A549 (cell line): ENCODE results near the gene AKR1C8. TPM values are rescaled to one million over a fixed set of nuclear protein-coding genes. Genes with fewer than 3 reads are reported as not detected.

Experiments used
- ATAC-seq, 2 experiments: fragments of 200-7000 bp in 1 of 2; fragments of >200 bp in 1 of 2; cut with Nextera tagmentation in 1 of 2; cut with Tn5 transposase in 1 of 2; 3 replicates each; pipeline versions ENCODE4 v1.8.0 to v1.9.1; 2018 to 2020; ENCODE audit warnings: mild to moderate bottlenecking in 1 of 2, moderate library complexity in 1 of 2
- CTCF ChIA-PET: fragments of 300-600 bp; sonication (Branson Sonifier 250); formaldehyde crosslinking; extraction: SDS; loops from one replicate; lab custom pipeline; 2021; ENCODE audit warnings: antibody characterized with exemption, inconsistent platforms; lab: Yijun Ruan, JAX
- POLR2A ChIA-PET: fragments of 350-600 bp; formaldehyde crosslinking; extraction: SDS; loops from one replicate; lab custom pipeline; 2021; ENCODE audit warnings: antibody characterized with exemption, inconsistent platforms; lab: Yijun Ruan, JAX
- DNase-seq, 2 experiments: peaks; one replicate each; pipeline versions ENCODE4 v3.0.0 to v3.0.0-alpha.2; 2011 to 2016; ENCODE audit warnings: low read depth in 1 of 2, low spot score in 1 of 2
- FAIRE-seq: peaks from 2 replicates; lab custom pipeline; 2011; peaks lifted over from hg19 to GRCh38; lab: Jason Lieb, UNC
- H3K27ac ChIP-seq, 2 experiments: fragments of >200 bp; sonication (Bioruptor Twin); formaldehyde crosslinking; 3 replicates each; pipeline ENCODE4 v1.5.1; 2016 to 2017
- H3K4me1 ChIP-seq: fragments of >200 bp; sonication (Bioruptor Twin); formaldehyde crosslinking; 3 replicates; pipeline ENCODE4 v1.6.1; 2016
- H3K4me2 ChIP-seq: fragments of >200 bp; sonication (Bioruptor Twin); formaldehyde crosslinking; 3 replicates; pipeline ENCODE4 v1.6.1; 2016
- H3K4me3 ChIP-seq: fragments of >200 bp; sonication (Bioruptor Twin); formaldehyde crosslinking; 3 replicates; pipeline ENCODE4 v1.5.1; 2016
- H3K9me3 ChIP-seq: fragments of >200 bp; sonication (Bioruptor Twin); formaldehyde crosslinking; 3 replicates; pipeline ENCODE4 v1.6.1; 2016
- CBX2 ChIP-seq: fragments of 200-600 bp; sonication (generic); IDR thresholded peaks from 2 replicates; pipeline ENCODE4 v1.6.1; 2016; ENCODE audit warnings: low read depth, mild to moderate bottlenecking, borderline replicate concordance
- CBX8 ChIP-seq: fragments of 200-600 bp; sonication (generic); IDR thresholded peaks from 2 replicates; pipeline ENCODE4 v1.6.1; 2016
- CHD4 ChIP-seq: fragments of 200-600 bp; sonication (generic); IDR thresholded peaks from 2 replicates; pipeline ENCODE4 v1.6.1; 2016; ENCODE audit warnings: antibody characterized with exemption, mild to moderate bottlenecking, borderline replicate concordance
- EHF ChIP-seq: fragments of 250-450 bp; sonication (Bioruptor Pico); IDR thresholded peaks from 2 replicates; pipeline ENCODE4 v1.5.0; 2020; ENCODE audit warnings: mild to moderate bottlenecking
- FOSL2 ChIP-seq, 2 experiments: fragments of 450-650 bp in 1 of 2; fragments of >200 bp in 1 of 2; sonication (Bioruptor Twin) in 1 of 2; formaldehyde crosslinking; IDR thresholded peaks; 2 replicates each; pipeline versions ENCODE4 v1.5.0 to v1.6.1; 2016 to 2020; ENCODE audit warnings: mild to moderate bottlenecking in 1 of 2, moderate library complexity in 1 of 2
- FOXS1 ChIP-seq: fragments of 250-450 bp; sonication (Bioruptor Pico); IDR thresholded peaks from 2 replicates; pipeline ENCODE4 v1.5.0; 2020; ENCODE audit warnings: mild to moderate bottlenecking, moderate library complexity
- GATA3 ChIP-seq: IDR thresholded peaks from 2 replicates; pipeline ENCODE4 v1.6.1; 2012; ENCODE audit warnings: borderline replicate concordance
- HOXB13 ChIP-seq: fragments of 250-450 bp; sonication (Bioruptor Pico); IDR thresholded peaks from 2 replicates; pipeline ENCODE4 v1.5.0; 2020; ENCODE audit warnings: low read depth, mild to moderate bottlenecking, moderate library complexity
- HOXB5 ChIP-seq: fragments of 250-450 bp; sonication (Bioruptor Pico); IDR thresholded peaks from 2 replicates; pipeline ENCODE4 v1.5.0; 2020; ENCODE audit warnings: mild to moderate bottlenecking, moderate library complexity
- KDM5A ChIP-seq: fragments of 200-600 bp; sonication (generic); IDR thresholded peaks from 2 replicates; pipeline ENCODE4 v1.6.1; 2016; ENCODE audit warnings: antibody characterized with exemption, mild to moderate bottlenecking
- MYC ChIP-seq: IDR thresholded peaks from 2 replicates; pipeline ENCODE4 v1.6.1; 2012; ENCODE audit warnings: mild to moderate bottlenecking, inconsistent platforms, low read length, improper control_type of control experiment, borderline replicate concordance
- NR3C1 ChIP-seq: fragments of >200 bp; sonication (Bioruptor Twin); formaldehyde crosslinking; IDR thresholded peaks from 3 replicates; pipeline ENCODE4 v1.6.1; 2017
- PHF8 ChIP-seq: fragments of 200-600 bp; sonication (generic); IDR thresholded peaks from 2 replicates; pipeline ENCODE4 v1.6.1; 2016; ENCODE audit warnings: low read depth, mild to moderate bottlenecking, antibody characterized with exemption, moderate library complexity, borderline replicate concordance
- POLR2A ChIP-seq: IDR thresholded peaks from 2 replicates; pipeline ENCODE4 v1.6.1; 2012; ENCODE audit warnings: mild to moderate bottlenecking, low read length
- POLR2AphosphoS2 ChIP-seq: conservative IDR thresholded peaks from 2 replicates; pipeline ENCODE4 v1.6.1; 2012; ENCODE audit warnings: low read length, improper control_type of control experiment, inconsistent platforms
- RAD21 ChIP-seq, 2 experiments: fragments of >200 bp in 1 of 2; sonication (Bioruptor Twin) in 1 of 2; formaldehyde crosslinking in 1 of 2; IDR thresholded peaks in 1 of 2; conservative IDR thresholded peaks in 1 of 2; 2 replicates in 1 of 2; 3 replicates in 1 of 2; pipeline ENCODE4 v1.6.1; 2012 to 2018; ENCODE audit warnings: inconsistent platforms in 1 of 2
- TFCP2L1 ChIP-seq: fragments of 250-450 bp; sonication (Bioruptor Pico); IDR thresholded peaks from 2 replicates; pipeline ENCODE4 v1.5.0; 2021; ENCODE audit warnings: mild to moderate bottlenecking
- TP53 ChIP-seq: fragments of 250-450 bp; sonication (Bioruptor Pico); IDR thresholded peaks from 2 replicates; pipeline ENCODE4 v1.5.0; 2021; ENCODE audit warnings: mild to moderate bottlenecking, moderate library complexity
- ZSCAN20 ChIP-seq: fragments of 250-450 bp; sonication (Bioruptor Pico); IDR thresholded peaks from 2 replicates; pipeline ENCODE4 v1.8.0; 2022; ENCODE audit warnings: mild to moderate bottlenecking, moderate library complexity
- WGBS: methylation state at CpG from one replicate; pipeline ENCODE4 v1.1.6; 2017; ENCODE audit errors: missing lambda C conversion rate; 5-methylcytosine and 5-hydroxymethylcytosine counted together
- polyA plus RNA-seq, 4 experiments: library from polyadenylated mRNA; depleted of rRNA in 3 of 4; stranded (reverse); fragments of >200 nt; fragmentation: RNase III in 1 of 4; extraction: RNeasy Plus Mini Kit Qiagen cat#74134 plus additional on column Dnase treatment in 1 of 4; gene quantifications; 2 replicates in 3 of 4; 3 replicates in 1 of 4; pipeline ENCODE4 v1.2.3, GENCODE V29; 2011 to 2017
- TF ChIP-seq, protein P1 (sequence below): fragments of 200-600 bp; sonication (generic); IDR thresholded peaks from 2 replicates; pipeline ENCODE4 v1.6.1; 2016; ENCODE audit warnings: antibody characterized with exemption, mild to moderate bottlenecking, moderate library complexity
- TF ChIP-seq, protein P2 (sequence below): IDR thresholded peaks from 2 replicates; pipeline ENCODE4 v1.6.1; 2012; ENCODE audit warnings: low read depth, borderline replicate concordance
- TF ChIP-seq, protein P3 (sequence below): fragments of 250-450 bp; sonication (Bioruptor Pico); IDR thresholded peaks from 2 replicates; pipeline ENCODE4 v1.5.0; 2021; ENCODE audit warnings: mild to moderate bottlenecking, moderate library complexity, borderline replicate concordance
- TF ChIP-seq, protein P4 (sequence below): fragments of 150-350 bp; IDR thresholded peaks from 2 replicates; pipeline ENCODE4 v1.6.1; 2014; ENCODE audit warnings: low read depth, mild to moderate bottlenecking, low read length
- TF ChIP-seq, protein P5 (sequence below): fragments of 450-650 bp; IDR thresholded peaks from 2 replicates; pipeline ENCODE4 v1.6.1; 2014; ENCODE audit warnings: antibody characterized with exemption

The AKR1C8 gene
- polyA plus RNA-seq, 2 of the 4 experiments (the other 2 are of a cell fraction), result 0.10 to 0.62 TPM

DNA sequence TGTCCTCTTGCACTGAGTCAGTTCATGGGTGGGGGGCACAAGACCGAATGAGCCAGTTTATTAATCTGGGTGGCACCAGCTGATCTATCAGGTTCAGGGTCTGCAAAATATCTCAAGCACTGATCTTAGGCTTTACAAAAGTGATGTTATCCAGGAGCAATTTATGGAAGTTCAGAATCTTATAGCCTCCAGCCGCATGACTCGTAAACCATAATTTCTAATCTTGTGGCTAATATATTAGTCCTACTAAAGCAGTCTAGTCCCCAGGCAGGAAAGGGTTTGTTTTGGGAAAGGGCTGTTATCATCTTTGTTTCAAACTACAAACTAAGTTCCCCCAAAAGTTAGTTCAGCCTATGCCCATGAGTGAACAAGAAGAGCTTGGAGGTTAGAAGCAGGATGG lies 33.9 kb downstream of the AKR1C8 start:
- 95% methylated on average over 3 of the region's 3 CpGs for WGBS
- TF ChIP-seq, protein P1, sequence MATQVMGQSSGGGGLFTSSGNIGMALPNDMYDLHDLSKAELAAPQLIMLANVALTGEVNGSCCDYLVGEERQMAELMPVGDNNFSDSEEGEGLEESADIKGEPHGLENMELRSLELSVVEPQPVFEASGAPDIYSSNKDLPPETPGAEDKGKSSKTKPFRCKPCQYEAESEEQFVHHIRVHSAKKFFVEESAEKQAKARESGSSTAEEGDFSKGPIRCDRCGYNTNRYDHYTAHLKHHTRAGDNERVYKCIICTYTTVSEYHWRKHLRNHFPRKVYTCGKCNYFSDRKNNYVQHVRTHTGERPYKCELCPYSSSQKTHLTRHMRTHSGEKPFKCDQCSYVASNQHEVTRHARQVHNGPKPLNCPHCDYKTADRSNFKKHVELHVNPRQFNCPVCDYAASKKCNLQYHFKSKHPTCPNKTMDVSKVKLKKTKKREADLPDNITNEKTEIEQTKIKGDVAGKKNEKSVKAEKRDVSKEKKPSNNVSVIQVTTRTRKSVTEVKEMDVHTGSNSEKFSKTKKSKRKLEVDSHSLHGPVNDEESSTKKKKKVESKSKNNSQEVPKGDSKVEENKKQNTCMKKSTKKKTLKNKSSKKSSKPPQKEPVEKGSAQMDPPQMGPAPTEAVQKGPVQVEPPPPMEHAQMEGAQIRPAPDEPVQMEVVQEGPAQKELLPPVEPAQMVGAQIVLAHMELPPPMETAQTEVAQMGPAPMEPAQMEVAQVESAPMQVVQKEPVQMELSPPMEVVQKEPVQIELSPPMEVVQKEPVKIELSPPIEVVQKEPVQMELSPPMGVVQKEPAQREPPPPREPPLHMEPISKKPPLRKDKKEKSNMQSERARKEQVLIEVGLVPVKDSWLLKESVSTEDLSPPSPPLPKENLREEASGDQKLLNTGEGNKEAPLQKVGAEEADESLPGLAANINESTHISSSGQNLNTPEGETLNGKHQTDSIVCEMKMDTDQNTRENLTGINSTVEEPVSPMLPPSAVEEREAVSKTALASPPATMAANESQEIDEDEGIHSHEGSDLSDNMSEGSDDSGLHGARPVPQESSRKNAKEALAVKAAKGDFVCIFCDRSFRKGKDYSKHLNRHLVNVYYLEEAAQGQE, result no peak
- TF ChIP-seq CBX8, result no peak
- TF ChIP-seq CHD4, result no peak
- TF ChIP-seq, all 56 proteins: peak for 0
- peak overlapping the region; percentile 24 to 70; a peak in 5 of 6 replicates for H3K27ac ChIP-seq
- ChIA-PET POLR2A (no interaction called here), CTCF (no interaction called here)
- peaks cover 42% of the 10 kb centered on the region; the same call in 2 of the 3 replicates for H3K9me3 ChIP-seq
- peaks cover 38% of the 10 kb centered on the region for H3K4me1 ChIP-seq
- FAIRE-seq (no peak), DNase-seq (no peak), ATAC-seq (no peak)
- H3K4me3 ChIP-seq, result no peak overlapping the region
- no peak overlapping the region for H3K4me2 ChIP-seq

DNA sequence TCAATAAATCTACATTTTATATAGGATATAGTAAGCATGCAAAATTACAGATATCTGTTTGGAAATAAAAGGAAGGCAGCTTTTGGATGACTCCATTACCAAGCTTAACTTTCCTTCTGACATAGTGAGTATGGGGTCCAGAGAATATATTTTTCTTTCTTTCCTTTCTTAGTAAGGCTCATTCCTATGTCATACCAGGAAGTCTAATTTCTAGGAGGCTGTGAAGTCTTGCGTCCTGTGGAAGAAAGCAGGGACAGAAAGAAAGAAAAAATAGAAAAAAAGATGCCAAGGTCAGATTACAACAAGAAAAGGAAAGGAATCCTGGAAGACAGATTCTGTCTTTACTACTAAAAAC lies 36.3 kb downstream of the AKR1C8 start:
- H3K27ac ChIP-seq, result peak overlapping the region; percentile 95 to 99
- 0 out of 5 replicates have a peak, but pooled peaks of 1 of the 2 experiments have one; percentile 1 for TF ChIP-seq RAD21 (conservative IDR thresholded peaks at IDR 0.05 in 1 of 2, IDR thresholded peaks at IDR 0.05 in 1 of 2)
- no peak for TF ChIP-seq KDM5A
- H3K4me3 ChIP-seq, result no peak overlapping the region
- DNase-seq, result peak; percentile 6 to 69
- WGBS, result 6% methylated on average over 1 of the region's 1 CpG
- H3K9me3 ChIP-seq, result peaks cover 41% of the 10 kb centered on the region; the same call in 2 of the 3 replicates
- peak overlapping the region; percentile 72 for H3K4me2 ChIP-seq
- CTCF ChIA-PET, result interaction anchor here (1.4 kb wide), 1 partner anchor 40 kb away, joined by 3 read pairs; no protein-coding TSS in a partner anchor
- FAIRE-seq, result peak; percentile 84
- peaks cover 38% of the 10 kb centered on the region for H3K4me1 ChIP-seq
- peak; percentile 26 to 52; a peak in 3 of 6 replicates for ATAC-seq
- POLR2A ChIA-PET, result no interaction called here

DNA sequence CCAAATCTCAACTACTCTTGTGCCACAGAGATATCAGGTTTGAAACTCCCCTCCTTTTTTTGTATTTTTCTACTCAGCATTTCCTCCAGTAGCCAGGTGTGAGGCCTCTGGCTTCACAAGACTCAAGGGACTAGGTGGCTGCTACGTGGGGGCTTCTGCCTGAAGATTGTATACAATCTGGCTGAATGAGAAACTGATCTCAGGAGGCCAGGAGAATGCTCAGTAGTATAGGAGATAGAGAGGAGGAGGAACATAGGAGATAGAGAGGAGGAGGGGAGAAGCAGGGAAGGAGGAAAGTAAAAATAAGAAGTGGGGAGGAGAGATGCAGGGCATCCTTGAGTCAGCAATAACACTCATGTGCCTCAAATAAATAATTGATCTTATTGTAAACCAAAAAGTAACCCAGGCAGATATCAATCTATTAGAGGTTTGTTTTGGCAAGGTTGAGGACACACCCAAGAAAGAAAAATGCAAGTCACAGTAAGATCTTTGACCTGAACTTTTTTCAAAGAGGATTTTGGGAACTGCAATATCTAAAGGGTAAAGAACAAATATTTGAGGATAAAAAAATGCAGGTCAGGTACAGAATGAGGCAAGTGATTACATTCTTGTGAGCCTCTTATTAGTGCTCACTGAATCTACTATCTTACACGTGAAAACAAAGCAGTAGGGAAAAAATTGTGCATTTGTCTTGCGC lies 36.8 kb downstream of the AKR1C8 start:
- ChIA-PET POLR2A (no interaction called here), CTCF (no interaction called here)
- FAIRE-seq (peak; percentile 94), DNase-seq (peak; percentile 31 to 91), ATAC-seq (peak; percentile 84 to 88)
- H3K27ac ChIP-seq, result peak overlapping the region; percentile 95 to 99
- H3K9me3 ChIP-seq, result peaks cover 41% of the 10 kb centered on the region; the same call in 2 of the 3 replicates
- WGBS, result 9% methylated on average over 3 of the region's 3 CpGs
- peak overlapping the region; percentile 18; the same call in 1 of the 3 replicates for H3K4me3 ChIP-seq
- H3K4me2 ChIP-seq, result peak overlapping the region; percentile 72
- peaks cover 38% of the 10 kb centered on the region for H3K4me1 ChIP-seq
- TF ChIP-seq CBX2 (no peak), MYC (no peak), HOXB5 (CRISPR knock-in tag) (no peak), GATA3 (peak; percentile 99), PHF8 (no peak), POLR2A (no peak), TP53 (CRISPR knock-in tag) (no peak), FOXS1 (CRISPR knock-in tag) (no peak), RAD21 (conservative IDR thresholded peaks at IDR 0.05 in 1 of 2, IDR thresholded peaks at IDR 0.05 in 1 of 2) (peak; percentile 24 to 56), POLR2AphosphoS2 (no peak), CBX8 (no peak), NR3C1 (no peak), ZSCAN20 (peak; percentile 57; the same call in 1 of the 2 replicates), HOXB13 (CRISPR knock-in tag) (no peak), TFCP2L1 (CRISPR knock-in tag) (no peak), EHF (CRISPR knock-in tag) (peak; percentile 76), FOSL2 (IDR thresholded peaks at IDR 0.05) (no peak), FOSL2 (CRISPR knock-in tag; IDR thresholded peaks at IDR 0.05) (peak; percentile 58)
- TF ChIP-seq, protein P2, sequence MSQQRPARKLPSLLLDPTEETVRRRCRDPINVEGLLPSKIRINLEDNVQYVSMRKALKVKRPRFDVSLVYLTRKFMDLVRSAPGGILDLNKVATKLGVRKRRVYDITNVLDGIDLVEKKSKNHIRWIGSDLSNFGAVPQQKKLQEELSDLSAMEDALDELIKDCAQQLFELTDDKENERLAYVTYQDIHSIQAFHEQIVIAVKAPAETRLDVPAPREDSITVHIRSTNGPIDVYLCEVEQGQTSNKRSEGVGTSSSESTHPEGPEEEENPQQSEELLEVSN, result no peak
- TF ChIP-seq, protein P3, sequence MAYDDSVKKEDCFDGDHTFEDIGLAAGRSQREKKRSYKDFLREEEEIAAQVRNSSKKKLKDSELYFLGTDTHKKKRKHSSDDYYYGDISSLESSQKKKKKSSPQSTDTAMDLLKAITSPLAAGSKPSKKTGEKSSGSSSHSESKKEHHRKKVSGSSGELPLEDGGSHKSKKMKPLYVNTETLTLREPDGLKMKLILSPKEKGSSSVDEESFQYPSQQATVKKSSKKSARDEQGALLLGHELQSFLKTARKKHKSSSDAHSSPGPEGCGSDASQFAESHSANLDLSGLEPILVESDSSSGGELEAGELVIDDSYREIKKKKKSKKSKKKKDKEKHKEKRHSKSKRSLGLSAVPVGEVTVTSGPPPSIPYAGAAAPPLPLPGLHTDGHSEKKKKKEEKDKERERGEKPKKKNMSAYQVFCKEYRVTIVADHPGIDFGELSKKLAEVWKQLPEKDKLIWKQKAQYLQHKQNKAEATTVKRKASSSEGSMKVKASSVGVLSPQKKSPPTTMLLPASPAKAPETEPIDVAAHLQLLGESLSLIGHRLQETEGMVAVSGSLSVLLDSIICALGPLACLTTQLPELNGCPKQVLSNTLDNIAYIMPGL, result no peak
- TF ChIP-seq, protein P4, sequence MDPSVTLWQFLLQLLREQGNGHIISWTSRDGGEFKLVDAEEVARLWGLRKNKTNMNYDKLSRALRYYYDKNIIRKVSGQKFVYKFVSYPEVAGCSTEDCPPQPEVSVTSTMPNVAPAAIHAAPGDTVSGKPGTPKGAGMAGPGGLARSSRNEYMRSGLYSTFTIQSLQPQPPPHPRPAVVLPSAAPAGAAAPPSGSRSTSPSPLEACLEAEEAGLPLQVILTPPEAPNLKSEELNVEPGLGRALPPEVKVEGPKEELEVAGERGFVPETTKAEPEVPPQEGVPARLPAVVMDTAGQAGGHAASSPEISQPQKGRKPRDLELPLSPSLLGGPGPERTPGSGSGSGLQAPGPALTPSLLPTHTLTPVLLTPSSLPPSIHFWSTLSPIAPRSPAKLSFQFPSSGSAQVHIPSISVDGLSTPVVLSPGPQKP, result no peak
- TF ChIP-seq, protein P5, sequence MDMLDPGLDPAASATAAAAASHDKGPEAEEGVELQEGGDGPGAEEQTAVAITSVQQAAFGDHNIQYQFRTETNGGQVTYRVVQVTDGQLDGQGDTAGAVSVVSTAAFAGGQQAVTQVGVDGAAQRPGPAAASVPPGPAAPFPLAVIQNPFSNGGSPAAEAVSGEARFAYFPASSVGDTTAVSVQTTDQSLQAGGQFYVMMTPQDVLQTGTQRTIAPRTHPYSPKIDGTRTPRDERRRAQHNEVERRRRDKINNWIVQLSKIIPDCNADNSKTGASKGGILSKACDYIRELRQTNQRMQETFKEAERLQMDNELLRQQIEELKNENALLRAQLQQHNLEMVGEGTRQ, result no peak
